D721Med (cell line): ENCODE measurements around the gene KNG1.
"Not testable (repeated sequence)": the region's sequence is repeated elsewhere in the genome, so short reads cannot be mapped to it uniquely, and the experiment has no call there.

ENCODE experiments used
- DNase-seq: peaks from one replicate; pipeline ENCODE4 v3.0.0; 2011; ENCODE audit warnings: low spot score; ENCODE audit not compliant: insufficient read length
- FAIRE-seq: peaks from 2 replicates; lab custom pipeline; 2011; peaks lifted over from hg19 to GRCh38; lab: Jason Lieb, UNC
- TF ChIP-seq, protein P1 (sequence below): IDR thresholded peaks from 2 replicates; pipeline ENCODE4 v1.5.1; 2012; ENCODE audit warnings: mild to moderate bottlenecking, control low read depth; ENCODE audit not compliant: insufficient read depth; ENCODE audit errors: missing control alignments

The KNG1 gene

DNA sequence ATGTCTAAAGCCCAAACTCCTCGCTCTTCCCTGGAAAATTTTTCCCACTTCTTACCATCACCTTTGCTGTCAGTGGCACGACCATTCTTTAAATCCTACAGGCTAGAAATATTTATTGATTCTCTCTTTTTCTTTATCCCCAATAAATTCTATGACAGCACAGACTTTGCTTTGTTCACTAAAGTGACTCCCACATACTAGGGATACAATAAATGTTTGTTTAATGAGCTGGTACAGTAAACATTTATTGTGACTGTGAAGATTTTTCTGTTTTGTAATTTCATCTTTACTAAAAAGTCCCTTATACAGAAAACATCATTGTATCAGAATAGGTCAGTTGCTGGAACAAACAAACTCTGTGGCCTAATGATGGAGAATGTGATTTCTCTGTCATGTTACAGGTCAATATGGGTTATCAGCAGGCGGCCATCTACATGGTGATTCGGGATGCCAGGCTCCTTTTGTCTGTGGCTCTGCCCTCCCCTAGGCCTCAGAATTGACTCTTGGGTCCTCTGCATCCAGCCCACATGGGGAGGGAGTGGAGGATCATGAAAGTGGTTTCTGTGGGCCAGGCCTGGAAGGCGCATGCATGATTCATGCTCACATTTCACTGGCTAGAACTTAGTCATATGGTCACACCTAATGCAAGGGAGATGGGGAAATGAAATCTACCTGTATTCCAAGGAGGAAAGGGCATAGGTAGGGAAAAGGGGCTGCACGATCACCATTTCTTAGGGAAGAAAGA lies 22.7 kb upstream of the KNG1 start:
- no peak for FAIRE-seq

DNA sequence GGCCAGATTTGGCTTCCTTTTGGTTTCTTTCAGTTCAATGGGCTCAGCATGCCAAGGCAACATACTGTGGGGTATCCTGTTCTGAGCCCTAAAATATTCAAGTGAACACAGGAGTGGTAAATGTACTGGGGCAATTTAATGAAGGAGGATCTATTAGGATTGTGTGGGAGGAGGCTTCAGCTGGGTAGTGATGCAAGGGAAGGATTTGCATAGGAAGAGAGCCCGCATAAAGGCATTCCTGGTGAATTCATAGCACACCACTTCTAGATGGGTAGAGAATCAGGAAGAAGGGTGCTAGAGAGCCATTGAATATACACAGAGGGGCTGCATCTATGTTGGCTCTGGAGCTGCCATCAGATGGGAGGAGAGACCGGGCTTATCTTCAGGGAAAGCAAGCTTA lies 20.6 kb upstream of the KNG1 start:
- DNase-seq, result no peak
- no peak for FAIRE-seq
- TF ChIP-seq, protein P1, sequence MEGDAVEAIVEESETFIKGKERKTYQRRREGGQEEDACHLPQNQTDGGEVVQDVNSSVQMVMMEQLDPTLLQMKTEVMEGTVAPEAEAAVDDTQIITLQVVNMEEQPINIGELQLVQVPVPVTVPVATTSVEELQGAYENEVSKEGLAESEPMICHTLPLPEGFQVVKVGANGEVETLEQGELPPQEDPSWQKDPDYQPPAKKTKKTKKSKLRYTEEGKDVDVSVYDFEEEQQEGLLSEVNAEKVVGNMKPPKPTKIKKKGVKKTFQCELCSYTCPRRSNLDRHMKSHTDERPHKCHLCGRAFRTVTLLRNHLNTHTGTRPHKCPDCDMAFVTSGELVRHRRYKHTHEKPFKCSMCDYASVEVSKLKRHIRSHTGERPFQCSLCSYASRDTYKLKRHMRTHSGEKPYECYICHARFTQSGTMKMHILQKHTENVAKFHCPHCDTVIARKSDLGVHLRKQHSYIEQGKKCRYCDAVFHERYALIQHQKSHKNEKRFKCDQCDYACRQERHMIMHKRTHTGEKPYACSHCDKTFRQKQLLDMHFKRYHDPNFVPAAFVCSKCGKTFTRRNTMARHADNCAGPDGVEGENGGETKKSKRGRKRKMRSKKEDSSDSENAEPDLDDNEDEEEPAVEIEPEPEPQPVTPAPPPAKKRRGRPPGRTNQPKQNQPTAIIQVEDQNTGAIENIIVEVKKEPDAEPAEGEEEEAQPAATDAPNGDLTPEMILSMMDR, result no peak

More for the DNA sequence above, 22.7 kb upstream of the KNG1 start:
- DNase-seq, result no peak
- TF ChIP-seq, protein P1, result no peak

DNA sequence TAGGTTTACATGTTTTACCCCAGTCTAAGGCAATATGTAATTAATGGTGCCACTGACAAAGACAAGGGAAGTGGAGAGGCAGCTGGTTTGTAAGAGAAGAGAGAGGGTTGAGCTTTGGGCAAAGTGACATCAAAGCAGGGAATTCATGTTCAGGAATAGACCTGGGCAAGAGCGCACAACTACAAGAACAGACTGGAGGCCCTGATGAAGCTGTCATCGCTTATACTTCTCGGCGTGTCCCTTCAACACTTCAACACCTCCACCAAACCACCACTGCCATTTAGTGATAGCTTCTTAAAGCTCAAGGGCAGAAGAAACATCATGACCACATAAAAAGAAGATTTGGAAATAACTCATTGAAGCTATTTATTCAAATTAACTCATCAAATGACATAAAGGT lies 19.6 kb upstream of the KNG1 start:
- no peak for DNase-seq
- FAIRE-seq, result no peak
- TF ChIP-seq, protein P1, result no peak

DNA sequence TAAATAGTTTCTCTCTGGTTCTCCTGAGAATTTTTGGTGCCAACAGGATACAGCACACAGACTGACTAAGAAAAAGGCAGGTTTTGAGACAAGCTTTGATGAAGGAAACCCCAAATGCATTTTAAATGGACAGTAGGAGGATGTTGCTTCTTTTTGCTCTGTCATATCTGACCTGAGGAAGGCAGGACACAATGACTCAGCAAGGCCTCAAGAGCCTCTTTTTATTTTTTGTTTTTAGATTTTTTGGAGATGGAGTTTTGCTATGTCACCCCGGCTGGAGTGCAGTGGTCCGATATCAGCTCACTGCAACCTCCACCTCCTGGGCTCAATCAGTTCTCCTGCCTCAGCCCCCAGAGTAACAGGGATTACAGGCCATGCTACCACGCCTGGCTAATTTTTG lies 16.9 kb upstream of the KNG1 start:
- TF ChIP-seq, protein P1, result no peak
- FAIRE-seq (no peak), DNase-seq (no peak)

DNA sequence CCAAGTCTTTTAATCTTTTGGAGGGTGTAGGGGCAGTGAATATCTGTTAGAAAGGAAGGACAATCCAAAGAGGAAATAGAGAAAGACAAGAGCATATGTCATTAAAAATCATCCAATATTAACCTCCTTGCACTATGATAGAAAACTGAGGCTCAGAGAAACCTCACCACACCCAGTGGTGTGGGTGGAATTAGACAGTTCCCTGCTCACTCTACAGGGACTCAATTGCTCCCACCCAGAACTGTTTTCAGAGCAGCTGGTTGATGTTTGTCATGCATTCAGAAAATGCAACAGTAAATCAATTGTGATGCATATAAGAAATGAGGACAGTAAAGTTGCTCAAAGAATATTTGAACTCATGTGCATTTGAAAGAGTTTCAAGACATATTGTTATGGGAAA lies 14.7 kb upstream of the KNG1 start:
- DNase-seq, FAIRE-seq: not testable (repeated sequence)

DNA sequence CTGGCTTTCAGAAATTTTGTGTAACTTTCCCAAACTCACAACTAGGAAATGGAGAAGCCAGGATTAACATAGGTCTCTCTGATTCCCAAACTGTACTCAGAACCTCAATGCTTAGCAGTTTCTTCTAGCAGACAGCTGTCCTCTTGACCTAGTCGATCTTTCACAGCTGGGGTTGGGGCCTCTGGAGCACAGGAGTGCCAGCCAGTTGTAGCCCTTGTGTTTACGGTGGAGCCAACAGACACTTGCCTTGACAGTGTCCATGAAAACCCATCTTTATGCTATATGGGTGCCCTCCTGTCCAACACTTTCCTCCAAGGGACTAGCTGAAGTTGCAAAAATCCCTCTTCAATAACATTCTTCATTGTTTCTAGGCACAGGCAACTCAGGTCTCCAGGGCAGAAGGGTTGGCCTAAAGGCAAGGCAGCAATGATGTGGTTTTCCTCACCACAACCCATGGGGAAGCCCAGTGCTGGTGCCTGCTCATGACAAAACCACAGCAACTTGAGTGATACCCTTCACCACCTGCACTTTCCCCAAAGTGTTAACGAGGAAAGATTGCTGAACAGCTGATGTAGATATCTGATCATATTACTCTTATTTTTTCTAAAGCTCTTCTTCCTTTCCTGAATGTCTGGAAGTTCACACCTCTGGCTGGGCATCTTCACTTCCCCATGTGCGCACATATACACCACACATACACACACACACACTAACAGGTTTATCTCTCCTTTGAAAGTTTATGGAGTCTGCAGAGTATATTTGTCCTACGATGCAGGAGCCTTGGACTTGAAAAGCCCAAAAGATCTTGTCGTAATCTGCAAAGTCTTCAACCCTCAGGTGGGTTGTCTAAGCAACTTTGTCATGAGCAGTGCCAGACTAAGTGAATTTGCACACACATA lies 11.0 kb upstream of the KNG1 start:
- no peak for FAIRE-seq
- TF ChIP-seq, protein P1, result no peak
- DNase-seq, result no peak

DNA sequence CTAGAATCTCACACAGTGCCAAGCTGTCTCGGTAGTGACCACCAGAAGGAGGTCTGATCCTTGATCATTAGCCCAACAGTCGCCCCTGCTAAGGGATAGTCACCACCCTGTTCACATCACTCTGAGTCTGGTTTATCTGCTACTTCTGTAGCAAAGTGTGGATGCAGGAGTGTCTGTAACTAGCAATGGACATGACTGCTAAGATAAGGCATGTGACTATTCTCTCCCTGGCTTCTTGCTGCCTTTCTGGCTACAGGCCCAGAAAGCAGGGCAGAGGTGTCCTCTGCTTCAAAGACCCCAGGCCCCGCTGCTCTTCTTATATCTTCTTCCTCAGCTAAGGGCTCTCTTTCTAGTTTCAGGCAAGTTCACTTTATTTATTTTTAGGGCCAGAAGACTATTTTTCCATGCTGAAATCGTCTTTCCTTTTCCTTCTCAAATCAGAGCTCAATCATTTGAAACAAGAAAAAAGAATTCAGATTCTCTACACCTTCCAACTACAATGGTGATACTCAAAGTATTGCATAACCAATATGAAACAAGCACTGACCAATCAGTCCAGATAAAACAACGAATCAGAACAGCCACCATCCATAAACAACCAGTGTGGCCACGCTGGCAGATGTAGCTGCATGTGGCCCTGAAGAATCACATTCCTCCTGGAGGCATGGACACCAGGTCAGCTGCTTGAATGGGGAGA lies 8.0 kb upstream of the KNG1 start:
- FAIRE-seq, result no peak

DNA sequence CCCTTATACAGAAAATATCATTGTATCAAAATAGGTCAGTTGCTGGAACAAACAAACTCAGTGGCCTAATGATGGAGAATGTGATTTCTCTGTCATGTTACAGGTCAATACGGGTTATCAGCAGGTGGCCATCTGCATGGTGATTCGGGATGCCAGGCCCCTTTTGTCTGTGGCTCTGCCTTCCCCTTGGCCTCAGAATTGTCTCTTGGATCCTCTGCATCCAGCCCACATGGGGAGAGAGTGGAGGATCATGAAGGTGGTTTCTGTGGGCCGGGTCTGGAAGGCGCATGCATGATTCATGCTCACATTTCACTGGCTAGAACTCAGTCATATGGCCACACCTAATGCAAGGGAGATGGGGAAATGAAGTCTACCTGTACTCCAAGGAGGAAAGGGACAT lies 6.5 kb upstream of the KNG1 start:
- DNase-seq, FAIRE-seq: not testable (repeated sequence)

More for the DNA sequence above, 8.0 kb upstream of the KNG1 start:
- TF ChIP-seq, protein P1, result no peak
- no peak for DNase-seq
